ENCODE results near the gene DMPK.

DMPK gene

GRCh38 chr19:45782162-45782691, at the start of gene DMPK:
TSS of gene DMPK (minus strand) at chr19:45782490. CDS start at chr19:45782352, 138 bp downstream.
- DNase-seq: peak in 1 of 3 experiments; percentile 44

GRCh38 chr19:45828945-45829344, 46.7 kb upstream of the DMPK start:
- no peak for DNase-seq

GRCh38 chr19:45828523-45828922, 46.2 kb upstream of the DMPK start:
- no peak for DNase-seq

- DNase-seq: no peak
These were observed 45.3 kb upstream of the DMPK start for GRCh38 chr19:45827459-45828093.

GRCh38 chr19:45826934-45827333, 44.6 kb upstream of the DMPK start:
- DNase-seq: no peak

GRCh38 chr19:45825917-45826893, 43.9 kb upstream of the DMPK start:
- DNase-seq: no peak

- no peak for DNase-seq
These were observed 42.9 kb upstream of the DMPK start for GRCh38 chr19:45825263-45825605.

- peak in 1 of 3 experiments; percentile 39 for DNase-seq
These were observed 42.4 kb upstream of the DMPK start for GRCh38 chr19:45824531-45825262.

GRCh38 chr19:45824041-45824471, 41.8 kb upstream of the DMPK start:
- peak; percentile 57 to 86 (median 73) for DNase-seq

- DNase-seq: no peak
These were observed 40.9 kb upstream of the DMPK start for GRCh38 chr19:45823182-45823581.

GRCh38 chr19:45822716-45823115, 40.4 kb upstream of the DMPK start:
- DNase-seq: no peak

GRCh38 chr19:45821570-45821969, 39.3 kb upstream of the DMPK start:
- no peak for DNase-seq

- DNase-seq: peak in 1 of 3 experiments; percentile 35
These were observed 38.8 kb upstream of the DMPK start for GRCh38 chr19:45821103-45821521.

GRCh38 chr19:45820413-45821102, 38.3 kb upstream of the DMPK start:
- DNase-seq: no peak

- DNase-seq: no peak
These were observed 37.5 kb upstream of the DMPK start for GRCh38 chr19:45819769-45820168.

GRCh38 chr19:45817725-45818301, 35.5 kb upstream of the DMPK start:
- DNase-seq: peak in 2 of 3 experiments; percentile 28 to 37

GRCh38 chr19:45817010-45817724, 34.9 kb upstream of the DMPK start:
- DNase-seq: peak; percentile 40 to 96 (median 67)

GRCh38 chr19:45816236-45817009, 34.1 kb upstream of the DMPK start:
- no peak for DNase-seq

- DNase-seq: no peak
These were observed 33.4 kb upstream of the DMPK start for GRCh38 chr19:45815481-45816216.

Data from NCI-H1417 (cell line).